ENCODE measurements around the gene AP2A2. TPM values are rescaled to one million over a fixed set of nuclear protein-coding genes. Genes with fewer than 3 reads are reported as not detected.
A peak's percentile ranks its signal among the peaks of the same experiment; 100 is the strongest.

AP2A2 gene
- total RNA-seq, 6 experiments from 2014 or later = 41.4 to 66.7 (median 53.8) TPM

DNA sequence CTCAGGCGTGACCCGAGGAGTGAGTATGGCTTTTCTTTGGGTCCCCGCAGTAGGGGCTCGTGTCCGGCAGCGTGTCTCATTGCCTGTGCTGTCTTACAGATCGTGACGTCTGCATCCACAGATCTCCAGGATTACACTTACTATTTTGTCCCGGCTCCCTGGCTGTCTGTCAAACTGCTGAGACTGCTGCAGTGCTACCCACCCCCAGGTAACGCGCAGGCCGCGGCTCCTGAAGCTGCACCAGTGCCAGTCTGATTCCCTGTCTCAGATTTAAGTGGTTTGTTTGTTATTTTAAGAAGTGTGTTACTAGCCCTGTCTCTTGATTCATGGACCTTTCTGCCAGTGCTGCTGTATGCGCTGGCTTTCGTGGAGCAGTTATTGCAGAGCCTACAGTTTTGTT is 58.9 kb downstream of the AP2A2 start:
- intact Hi-C loops (cut with DNase I) = no loop called here
- H3K27me3 ChIP-seq = no peaks in the 10 kb centered on the region
- H3K27ac ChIP-seq = no peak overlapping the region
- no peak overlapping the region for H3K4me3 ChIP-seq
- WGBS (ENCODE audit: insufficient coverage, low coverage, low lambda C conversion rate, missing lambda C conversion rate) = 92% methylated on average over 4 of the region's 15 CpGs
- H3K4me1 ChIP-seq = no peaks in the 10 kb centered on the region
- peaks cover 6 to 75% (median 39%) of the 10 kb centered on the region in 4 donors for H3K36me3 ChIP-seq
- no peak for DNase-seq
- H3K9me3 ChIP-seq = no peaks in the 10 kb centered on the region
- TF ChIP-seq, protein P1, sequence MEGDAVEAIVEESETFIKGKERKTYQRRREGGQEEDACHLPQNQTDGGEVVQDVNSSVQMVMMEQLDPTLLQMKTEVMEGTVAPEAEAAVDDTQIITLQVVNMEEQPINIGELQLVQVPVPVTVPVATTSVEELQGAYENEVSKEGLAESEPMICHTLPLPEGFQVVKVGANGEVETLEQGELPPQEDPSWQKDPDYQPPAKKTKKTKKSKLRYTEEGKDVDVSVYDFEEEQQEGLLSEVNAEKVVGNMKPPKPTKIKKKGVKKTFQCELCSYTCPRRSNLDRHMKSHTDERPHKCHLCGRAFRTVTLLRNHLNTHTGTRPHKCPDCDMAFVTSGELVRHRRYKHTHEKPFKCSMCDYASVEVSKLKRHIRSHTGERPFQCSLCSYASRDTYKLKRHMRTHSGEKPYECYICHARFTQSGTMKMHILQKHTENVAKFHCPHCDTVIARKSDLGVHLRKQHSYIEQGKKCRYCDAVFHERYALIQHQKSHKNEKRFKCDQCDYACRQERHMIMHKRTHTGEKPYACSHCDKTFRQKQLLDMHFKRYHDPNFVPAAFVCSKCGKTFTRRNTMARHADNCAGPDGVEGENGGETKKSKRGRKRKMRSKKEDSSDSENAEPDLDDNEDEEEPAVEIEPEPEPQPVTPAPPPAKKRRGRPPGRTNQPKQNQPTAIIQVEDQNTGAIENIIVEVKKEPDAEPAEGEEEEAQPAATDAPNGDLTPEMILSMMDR (IDR thresholded peaks at IDR 0.05) = no peak
- no peak for TF ChIP-seq POLR2A (IDR thresholded peaks at IDR 0.05)
- ATAC-seq = no peak

DNA sequence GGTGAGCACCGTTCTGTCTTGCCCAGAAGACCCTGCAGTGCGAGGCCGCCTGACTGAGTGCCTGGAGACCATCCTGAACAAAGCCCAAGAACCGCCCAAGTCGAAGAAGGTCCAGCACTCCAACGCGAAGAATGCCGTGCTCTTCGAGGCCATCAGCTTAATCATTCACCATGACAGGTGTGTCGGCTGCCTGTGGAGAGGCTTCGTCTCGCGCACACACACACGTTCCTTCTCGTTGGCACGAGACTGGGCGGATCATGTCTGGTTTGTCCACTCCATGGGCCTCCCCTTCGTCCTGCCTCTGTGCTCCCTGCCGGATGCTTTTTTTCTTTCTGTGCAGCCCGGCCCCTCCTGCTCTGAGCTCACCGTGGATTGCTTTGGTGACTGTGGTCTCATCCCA is 59.7 kb downstream of the AP2A2 start:
- H3K27ac ChIP-seq = no peak overlapping the region
- intact Hi-C loops (cut with DNase I) = no loop called here

DNA sequence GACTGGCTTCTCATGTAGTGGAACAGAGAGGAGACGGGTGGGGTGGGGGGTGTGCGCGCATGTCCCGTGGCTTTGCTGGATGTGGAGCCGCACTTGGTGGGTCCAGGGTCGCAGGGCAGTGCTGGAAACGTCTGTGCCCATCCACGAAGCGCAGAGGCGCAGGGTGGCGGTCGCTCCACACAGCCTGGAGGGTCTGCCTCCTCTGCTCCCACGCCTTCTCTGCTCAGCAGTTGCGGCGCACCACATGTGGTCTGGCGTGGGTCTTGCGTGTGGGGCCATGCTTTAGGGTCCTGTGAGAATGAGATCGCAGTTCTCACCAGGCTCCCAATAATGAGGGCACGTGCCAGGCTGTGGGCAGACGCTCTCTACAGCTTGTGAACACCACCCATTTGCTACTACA is 60.2 kb downstream of the AP2A2 start:
- Histone ChIP-seq H3K27me3 (no peaks in the 10 kb centered on the region), H3K9me3 (no peaks in the 10 kb centered on the region), H3K36me3 (peaks cover 6 to 82% (median 42%) of the 10 kb centered on the region in 4 donors), H3K4me3 (no peak overlapping the region), H3K4me1 (no peaks in the 10 kb centered on the region), H3K27ac (no peak overlapping the region)
- WGBS (ENCODE audit: insufficient coverage, low coverage, low lambda C conversion rate, missing lambda C conversion rate) = 93% methylated on average over 3 of the region's 20 CpGs
- no peak for TF ChIP-seq POLR2A (IDR thresholded peaks at IDR 0.05)
- TF ChIP-seq, protein P1 (IDR thresholded peaks at IDR 0.05) = no peak
- intact Hi-C loops (cut with DNase I) = no loop called here
- DNase-seq = peak in 1 of 3 donors; percentile 55
- no peak for ATAC-seq

More for the DNA sequence above, 59.7 kb downstream of the AP2A2 start:
- Histone ChIP-seq H3K4me1 (no peaks in the 10 kb centered on the region), H3K36me3 (peaks cover 6 to 82% (median 42%) of the 10 kb centered on the region in 4 donors), H3K27me3 (no peaks in the 10 kb centered on the region), H3K9me3 (no peaks in the 10 kb centered on the region), H3K4me3 (no peak overlapping the region)
- WGBS (ENCODE audit: insufficient coverage, low coverage, low lambda C conversion rate, missing lambda C conversion rate) = no CpG with 5 or more reads among the region's 21 CpGs
- no peak for TF ChIP-seq POLR2A (IDR thresholded peaks at IDR 0.05)
- TF ChIP-seq, protein P1 (IDR thresholded peaks at IDR 0.05) = no peak
- peak in 1 of 3 donors; percentile 55 for DNase-seq
- ATAC-seq = no peak

DNA sequence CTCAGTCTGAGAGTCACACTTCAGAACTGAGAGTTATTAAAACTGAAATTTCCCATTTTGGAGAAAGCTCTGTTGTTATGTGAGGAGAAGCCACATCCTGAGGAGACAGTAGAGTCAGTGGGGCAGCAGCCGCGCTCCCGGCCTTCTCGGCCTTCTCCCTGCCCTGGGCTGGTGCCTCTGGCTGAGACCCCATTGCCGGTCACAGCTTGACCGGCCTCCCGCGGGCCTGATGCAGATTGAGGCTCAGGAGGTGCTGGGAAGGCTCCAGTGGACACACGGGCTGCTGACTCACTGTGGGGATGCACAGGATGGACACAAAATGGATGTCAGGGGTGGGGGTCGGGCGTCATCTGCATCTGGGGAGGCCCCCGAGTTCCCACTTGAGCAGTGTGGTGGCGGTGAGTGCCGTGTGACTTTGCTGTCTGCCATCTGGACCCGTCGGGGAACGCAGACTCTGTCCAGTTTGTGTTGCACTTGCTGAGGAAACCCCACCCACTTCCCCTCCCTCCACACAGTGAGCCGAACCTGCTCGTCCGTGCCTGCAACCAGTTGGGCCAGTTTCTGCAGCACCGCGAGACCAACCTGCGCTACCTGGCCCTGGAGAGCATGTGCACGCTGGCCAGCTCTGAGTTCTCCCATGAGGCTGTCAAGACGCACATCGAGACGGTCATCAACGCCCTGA is 60.7 kb downstream of the AP2A2 start:
- ATAC-seq (peak in 1 of 4 donors; percentile 11), DNase-seq (no peak)
- H3K27ac ChIP-seq = no peak overlapping the region
- H3K27me3 ChIP-seq = no peaks in the 10 kb centered on the region
- TF ChIP-seq, protein P1 (IDR thresholded peaks at IDR 0.05) = no peak
- TF ChIP-seq POLR2A (IDR thresholded peaks at IDR 0.05) = no peak
- H3K9me3 ChIP-seq = no peaks in the 10 kb centered on the region
- no peaks in the 10 kb centered on the region for H3K4me1 ChIP-seq
- peaks cover 6 to 76% (median 42%) of the 10 kb centered on the region in 4 donors for H3K36me3 ChIP-seq
- H3K4me3 ChIP-seq = no peak overlapping the region
- intact Hi-C loops (cut with DNase I) = no loop called here
- 56% methylated on average over 8 of the region's 28 CpGs for WGBS (ENCODE audit: insufficient coverage, low coverage, low lambda C conversion rate, missing lambda C conversion rate)
